Sigmoid colon (tissue), 4 donors: ENCODE data around the gene SHISA3.

Source experiments
- EP300 ChIP-seq, 4 donors: sonication (generic); formaldehyde crosslinking; IDR thresholded peaks; one replicate each; pipeline ENCODE4 v1.6.1; 2017; ENCODE audit warnings: antibody characterized with exemption in 4 of 4
- POLR2A ChIP-seq, 2 donors: fragments of 450-650 bp; IDR thresholded peaks; one replicate each; pipeline ENCODE4 v1.6.1; 2016; ENCODE audit warnings: antibody characterized with exemption in 2 of 2, mild to moderate bottlenecking in 2 of 2, moderate library complexity in 2 of 2
- POLR2AphosphoS5 ChIP-seq, 4 donors: sonication (generic); formaldehyde crosslinking; IDR thresholded peaks; one replicate each; pipeline ENCODE4 v1.6.1; 2017; ENCODE audit warnings: antibody characterized with exemption in 4 of 4
- TF ChIP-seq, protein P1 (sequence below), 4 experiments: fragments of 450-650 bp in 3 of 4; fragments of 200-600 bp in 1 of 4; IDR thresholded peaks; one replicate each; pipeline ENCODE4 v1.5.1; 2016 to 2019; ENCODE audit warnings: antibody characterized with exemption in 4 of 4, mild to moderate bottlenecking in 3 of 4, moderate library complexity in 2 of 4

DNA sequence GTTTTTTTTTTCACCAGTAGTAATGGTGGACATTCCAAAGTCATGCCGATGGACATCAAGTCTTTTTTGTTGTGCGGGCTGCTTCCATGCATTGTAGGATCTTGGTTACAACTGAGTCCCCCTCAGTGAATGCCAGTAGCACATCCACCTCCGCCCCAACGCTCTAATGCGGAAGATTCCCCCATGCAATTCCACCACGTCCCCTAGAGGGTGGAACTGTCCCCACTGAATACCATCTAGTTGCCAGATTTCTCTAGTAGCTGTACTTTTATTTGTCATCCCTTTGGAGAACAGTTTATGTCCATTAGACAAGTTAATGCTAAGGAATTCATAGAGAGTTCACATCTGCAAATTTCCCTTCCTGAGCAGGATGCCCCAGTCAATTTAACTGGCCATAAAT is 6.7 kb downstream of the SHISA3 start:
- no peak for TF ChIP-seq POLR2A (IDR thresholded peaks at IDR 0.05)
- TF ChIP-seq, protein P1, sequence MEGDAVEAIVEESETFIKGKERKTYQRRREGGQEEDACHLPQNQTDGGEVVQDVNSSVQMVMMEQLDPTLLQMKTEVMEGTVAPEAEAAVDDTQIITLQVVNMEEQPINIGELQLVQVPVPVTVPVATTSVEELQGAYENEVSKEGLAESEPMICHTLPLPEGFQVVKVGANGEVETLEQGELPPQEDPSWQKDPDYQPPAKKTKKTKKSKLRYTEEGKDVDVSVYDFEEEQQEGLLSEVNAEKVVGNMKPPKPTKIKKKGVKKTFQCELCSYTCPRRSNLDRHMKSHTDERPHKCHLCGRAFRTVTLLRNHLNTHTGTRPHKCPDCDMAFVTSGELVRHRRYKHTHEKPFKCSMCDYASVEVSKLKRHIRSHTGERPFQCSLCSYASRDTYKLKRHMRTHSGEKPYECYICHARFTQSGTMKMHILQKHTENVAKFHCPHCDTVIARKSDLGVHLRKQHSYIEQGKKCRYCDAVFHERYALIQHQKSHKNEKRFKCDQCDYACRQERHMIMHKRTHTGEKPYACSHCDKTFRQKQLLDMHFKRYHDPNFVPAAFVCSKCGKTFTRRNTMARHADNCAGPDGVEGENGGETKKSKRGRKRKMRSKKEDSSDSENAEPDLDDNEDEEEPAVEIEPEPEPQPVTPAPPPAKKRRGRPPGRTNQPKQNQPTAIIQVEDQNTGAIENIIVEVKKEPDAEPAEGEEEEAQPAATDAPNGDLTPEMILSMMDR (IDR thresholded peaks at IDR 0.05): no peak
- TF ChIP-seq EP300 (IDR thresholded peaks at IDR 0.05): no peak
- no peak for TF ChIP-seq POLR2AphosphoS5 (IDR thresholded peaks at IDR 0.05)
